HG03439 (cell line): ENCODE measurements around the gene PHF2.
"Not testable (repeated sequence)": the region's sequence is repeated elsewhere in the genome, so short reads cannot be mapped to it uniquely, and the experiment has no call there.

ENCODE experiments used
- ATAC-seq: cut with Tn5 transposase; IDR thresholded peaks from one replicate; pipeline ENCODE4 v1.9.1; 2021; ENCODE audit warnings: mild to moderate bottlenecking, moderate library complexity; ENCODE audit not compliant: unreplicated experiment

Gene PHF2

DNA sequence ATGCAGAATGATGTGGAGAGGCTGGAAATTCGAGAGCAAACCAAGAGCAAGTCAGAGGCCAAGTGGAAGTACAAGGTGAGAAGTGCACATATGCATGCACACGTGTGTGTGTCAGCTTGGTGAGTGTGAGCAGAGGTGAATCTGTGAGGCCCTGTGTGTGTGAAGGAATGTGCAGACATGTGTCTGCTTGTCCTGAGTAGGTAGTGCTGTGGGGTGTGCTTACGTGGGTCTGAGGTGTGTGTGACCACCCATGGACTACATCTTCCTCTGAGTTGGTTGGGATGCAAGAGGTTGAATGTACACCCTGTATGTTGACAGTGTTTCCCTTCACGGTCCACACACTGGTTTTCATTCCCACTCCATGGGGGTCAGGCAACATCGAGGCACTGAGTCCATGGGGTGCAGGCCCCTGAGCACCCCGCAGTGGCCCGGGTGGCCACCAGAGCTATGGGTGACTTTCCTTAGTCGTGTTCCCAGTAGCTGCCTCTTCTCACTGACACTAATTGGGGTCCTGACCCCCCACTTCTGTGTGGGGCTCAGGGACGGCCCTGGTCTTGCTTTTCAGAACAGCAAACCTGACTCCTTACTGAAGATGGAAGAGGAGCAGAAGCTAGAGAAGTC lies 86.7 kb downstream of the PHF2 start:
- ATAC-seq: no peak

DNA sequence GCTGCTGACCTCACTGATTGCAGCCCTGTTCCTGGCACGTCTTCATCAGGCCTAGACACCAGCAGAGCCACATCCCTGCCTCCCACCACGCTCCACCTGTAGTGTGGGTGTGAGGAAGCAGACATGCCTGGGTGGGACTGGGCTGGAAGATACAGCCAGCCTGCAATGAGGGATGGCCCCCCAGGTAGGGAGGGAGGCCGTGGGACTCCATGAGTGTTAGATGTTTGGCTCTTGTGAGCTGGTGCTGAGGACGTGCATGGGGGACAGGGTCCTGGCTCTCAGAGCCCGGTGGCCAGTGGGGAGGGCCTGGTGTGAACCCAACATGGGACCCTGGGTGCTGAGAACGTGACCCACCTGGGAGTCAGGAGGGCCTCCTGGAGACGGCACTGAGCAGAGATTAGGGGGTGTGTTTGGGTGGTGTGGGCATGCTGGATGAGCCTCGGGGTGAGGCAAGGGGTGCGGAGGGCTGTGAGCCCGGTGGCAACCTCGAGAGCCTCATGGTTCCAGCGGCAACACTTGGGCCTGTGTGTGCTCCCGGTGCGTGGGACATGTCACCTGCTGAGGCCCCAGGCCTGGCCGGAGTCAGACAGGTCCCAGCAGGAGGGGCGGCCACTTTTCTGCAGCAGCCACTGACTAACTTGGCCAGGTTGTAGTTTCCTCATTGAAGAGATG lies 87.6 kb downstream of the PHF2 start:
- no peak for ATAC-seq

DNA sequence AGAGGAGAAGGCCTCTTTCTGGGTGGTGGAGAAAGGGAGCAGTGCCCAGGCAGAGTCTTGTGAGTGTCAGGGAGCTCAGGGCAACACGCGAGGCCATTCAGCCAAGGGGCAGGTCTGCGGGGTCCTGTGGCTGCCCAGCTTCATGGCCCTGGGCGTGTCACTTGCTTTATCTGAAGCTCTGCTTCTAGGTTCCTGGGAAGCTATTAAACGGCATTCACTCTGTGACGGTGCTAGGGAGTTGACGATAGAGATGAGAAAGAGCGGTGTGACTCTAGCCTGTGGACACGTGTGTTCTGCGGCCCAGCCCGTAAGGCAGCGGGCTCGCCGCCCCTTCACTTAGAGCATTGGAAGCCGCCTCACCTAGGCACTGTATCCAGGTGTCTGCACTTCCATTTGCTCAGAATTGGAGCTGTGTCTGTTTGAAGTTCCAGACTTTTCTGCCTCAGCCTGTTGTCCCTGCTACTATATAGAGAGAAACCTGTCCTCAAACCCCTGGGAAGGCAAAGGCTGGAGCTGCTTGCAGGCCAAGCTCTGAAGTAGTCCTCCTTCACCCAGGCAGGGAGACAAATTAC lies 88.3 kb downstream of the PHF2 start:
- ATAC-seq: no peak

DNA sequence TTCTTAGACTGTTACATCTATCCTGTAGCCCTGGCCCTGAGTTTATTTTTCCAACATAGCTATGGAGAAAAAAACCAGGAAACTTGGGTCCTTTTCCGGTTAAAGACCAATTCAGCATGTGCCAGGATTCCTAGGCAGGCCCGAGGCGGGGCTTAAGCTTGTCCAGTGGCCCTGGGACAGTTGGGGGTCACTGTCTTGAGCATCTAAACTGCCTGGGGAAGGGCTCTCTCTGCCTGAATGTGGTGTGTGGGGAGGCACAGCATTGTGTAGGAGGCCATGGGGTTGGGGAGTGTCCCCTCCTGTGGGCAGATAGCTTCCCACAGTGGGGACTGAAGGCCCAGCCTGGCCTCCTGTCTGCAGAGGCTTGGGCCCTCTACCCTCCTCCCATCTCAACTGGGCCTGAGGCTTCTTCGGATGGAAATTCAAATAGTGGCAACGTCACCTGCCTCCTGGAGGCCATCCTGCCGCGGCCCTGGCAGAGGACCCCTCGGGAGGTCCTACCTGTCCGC lies 88.8 kb downstream of the PHF2 start:
- ATAC-seq: no peak

DNA sequence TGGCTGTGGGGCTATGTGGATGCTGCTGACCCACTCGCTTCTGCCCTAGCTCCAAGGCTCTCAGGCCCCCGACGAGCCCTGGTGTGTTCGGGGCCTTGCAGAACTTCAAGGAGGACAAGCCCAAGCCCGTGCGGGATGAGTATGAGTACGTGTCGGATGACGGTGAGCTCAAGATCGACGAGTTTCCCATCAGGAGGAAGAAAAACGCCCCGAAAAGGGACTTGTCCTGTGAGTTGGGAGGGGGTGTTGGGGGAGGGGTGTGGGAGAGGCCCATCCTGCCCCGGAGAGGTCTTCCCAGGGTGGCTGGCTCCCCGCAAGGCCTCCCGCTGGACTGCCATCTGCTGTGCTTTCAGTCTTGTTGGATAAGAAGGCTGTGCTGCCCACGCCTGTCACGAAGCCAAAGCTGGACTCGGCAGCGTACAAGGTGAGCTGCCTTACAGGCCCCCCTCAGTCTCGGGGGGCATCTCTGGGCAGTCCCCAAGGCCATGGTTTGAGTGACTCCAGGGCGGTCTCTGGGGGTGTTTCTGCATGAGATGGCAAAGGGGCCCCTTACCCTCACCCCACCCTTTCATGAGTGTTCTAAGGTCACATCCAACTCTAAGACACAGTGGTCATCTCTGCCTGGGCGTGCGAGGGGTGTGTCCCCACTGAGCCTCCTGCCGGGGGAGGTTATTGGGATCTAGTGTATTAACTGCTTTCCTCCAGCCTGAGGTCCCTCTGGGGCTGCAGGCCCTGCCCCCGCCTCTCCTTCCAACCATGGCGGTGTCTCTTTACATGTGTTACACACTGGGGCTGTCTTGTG lies 89.5 kb downstream of the PHF2 start:
- ATAC-seq: no peak

DNA sequence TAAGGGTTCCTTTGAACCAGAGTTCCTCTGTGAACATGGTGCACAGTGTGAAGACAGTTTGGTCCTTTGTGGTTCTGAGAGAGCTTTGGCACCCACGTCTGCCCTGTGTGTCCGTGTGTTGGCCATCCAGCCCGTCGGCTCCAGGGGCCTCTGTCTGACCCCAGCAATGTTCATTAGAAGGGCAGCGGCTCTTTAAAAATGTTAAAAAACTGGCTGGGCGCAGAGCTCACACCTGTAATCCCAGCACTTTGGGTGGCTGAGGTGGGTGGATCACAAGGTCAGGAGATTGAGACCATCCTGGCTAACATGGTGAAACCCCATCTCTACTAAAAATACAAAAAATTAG lies 90.0 kb downstream of the PHF2 start:
- ATAC-seq: not testable (repeated sequence)

DNA sequence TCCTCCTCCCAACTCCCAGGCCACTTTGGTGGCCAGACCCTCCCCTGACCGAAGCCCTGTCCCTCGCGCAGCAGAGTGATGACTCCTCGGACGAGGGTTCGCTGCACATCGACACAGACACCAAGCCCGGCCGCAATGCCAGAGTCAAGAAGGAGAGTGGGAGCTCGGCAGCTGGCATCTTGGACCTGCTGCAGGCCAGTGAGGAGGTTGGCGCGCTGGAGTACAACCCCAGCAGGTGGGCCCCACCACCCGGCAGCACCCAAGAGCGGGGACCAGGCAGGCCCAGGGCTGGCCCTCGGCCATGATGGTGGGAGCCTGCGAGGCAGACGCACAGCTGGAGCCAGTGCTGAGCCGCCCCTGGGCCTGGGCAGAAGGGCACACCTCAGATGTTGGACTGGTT lies 90.6 kb downstream of the PHF2 start:
- no peak for ATAC-seq

DNA sequence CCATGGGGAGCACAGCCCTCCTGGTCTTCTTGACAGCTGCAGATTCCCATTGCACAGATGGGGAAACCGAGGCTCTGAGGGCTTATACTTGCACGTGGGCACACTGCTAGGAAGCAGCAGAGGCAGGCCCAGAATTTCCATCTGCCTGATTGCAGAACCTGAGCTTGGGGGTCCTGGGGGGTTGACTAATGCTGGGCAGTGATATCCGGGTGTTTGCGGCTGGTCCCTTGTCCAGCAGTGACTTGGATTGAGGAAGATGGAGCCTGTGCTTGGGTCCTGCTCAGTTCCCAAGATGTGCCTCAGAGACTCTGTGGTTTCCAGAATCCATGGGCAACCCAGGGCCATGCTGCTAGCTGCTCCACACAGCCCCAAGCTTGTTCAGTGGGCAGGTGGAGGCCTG lies 91.2 kb downstream of the PHF2 start:
- no peak for ATAC-seq

DNA sequence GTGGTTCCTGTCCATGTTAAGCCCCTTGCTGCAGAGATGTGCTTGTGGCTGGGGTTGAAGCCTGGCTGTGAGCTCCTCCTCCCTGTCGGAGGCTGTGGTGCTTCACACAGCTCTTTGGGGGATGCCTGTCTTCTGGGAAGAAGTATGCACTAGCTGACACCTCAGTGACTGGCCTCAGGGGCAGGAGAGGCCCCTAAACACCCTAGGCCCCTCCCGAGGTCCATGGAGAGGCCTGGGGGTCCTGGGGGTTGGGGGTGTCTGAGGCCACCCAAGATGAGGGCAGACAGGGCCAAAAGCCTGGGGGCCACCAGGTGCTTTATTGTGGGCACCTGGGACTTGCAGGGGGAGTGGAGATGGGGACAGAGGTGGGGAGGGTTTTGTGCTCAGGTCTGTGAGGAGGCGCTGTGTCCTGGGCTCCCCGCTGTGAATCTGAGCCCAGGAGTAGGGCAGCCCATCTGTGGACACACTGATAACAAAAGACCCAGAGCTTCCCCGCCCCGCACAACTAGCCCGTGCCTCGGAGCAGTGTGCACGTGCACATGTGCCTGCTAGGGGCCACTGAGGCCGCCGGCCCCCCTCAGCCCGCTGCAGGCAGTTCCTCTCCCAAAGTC lies 92.0 kb downstream of the PHF2 start:
- no peak for ATAC-seq

DNA sequence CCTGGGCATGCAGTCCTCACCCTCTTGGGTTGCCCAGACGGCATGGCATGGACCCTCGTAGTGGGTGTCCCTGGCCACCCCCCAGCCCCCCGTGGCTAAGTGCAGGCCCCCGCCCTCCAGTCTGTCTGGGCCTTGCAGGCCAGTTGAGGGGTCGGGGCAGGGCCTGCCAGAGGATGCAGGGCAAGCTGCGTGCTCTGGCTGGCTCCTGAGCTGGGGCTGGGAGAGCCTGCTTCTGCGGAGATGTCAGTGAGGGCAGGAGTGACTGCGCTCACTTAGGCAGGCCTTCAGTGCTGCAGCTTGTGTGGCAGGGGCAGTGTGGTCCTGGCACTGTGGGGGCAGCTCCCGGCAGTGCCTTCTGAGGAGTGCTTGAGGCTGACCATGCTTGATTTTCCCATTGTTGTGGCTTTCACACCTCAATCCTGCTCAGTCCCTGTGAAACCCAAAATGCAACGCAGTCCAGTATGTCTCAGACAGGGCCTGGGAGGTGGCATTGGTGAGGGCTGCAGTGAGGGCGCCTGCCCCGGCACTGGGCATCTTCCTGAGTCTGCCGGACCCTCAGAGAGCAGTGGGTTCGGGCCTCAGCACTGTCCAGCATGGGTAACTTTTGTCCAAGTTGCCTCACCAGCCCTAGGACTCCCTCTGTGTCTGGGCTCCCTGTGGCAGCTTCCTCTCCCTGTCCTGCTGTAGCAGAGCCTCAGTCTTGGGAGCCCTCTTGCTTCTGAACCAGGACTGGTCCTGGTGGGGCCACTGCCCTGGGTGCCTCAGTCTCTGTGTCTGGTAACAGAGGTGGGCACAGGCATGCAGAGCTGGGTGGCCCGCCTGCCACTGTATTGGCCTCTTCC lies 93.0 kb downstream of the PHF2 start:
- ATAC-seq: no peak

DNA sequence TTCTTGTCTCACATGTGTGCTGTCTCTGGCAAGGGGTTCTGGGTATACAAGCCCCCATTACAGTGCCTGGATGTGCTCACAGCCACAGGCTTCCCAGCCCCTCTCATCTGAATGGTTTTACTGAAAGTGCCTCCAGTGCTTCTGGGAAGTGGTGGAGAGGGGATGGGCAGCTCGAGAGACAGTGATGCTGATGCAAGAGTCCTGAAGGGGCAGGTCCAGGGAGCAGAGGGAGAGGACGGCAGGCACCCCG lies 93.5 kb downstream of the PHF2 start:
- no peak for ATAC-seq

DNA sequence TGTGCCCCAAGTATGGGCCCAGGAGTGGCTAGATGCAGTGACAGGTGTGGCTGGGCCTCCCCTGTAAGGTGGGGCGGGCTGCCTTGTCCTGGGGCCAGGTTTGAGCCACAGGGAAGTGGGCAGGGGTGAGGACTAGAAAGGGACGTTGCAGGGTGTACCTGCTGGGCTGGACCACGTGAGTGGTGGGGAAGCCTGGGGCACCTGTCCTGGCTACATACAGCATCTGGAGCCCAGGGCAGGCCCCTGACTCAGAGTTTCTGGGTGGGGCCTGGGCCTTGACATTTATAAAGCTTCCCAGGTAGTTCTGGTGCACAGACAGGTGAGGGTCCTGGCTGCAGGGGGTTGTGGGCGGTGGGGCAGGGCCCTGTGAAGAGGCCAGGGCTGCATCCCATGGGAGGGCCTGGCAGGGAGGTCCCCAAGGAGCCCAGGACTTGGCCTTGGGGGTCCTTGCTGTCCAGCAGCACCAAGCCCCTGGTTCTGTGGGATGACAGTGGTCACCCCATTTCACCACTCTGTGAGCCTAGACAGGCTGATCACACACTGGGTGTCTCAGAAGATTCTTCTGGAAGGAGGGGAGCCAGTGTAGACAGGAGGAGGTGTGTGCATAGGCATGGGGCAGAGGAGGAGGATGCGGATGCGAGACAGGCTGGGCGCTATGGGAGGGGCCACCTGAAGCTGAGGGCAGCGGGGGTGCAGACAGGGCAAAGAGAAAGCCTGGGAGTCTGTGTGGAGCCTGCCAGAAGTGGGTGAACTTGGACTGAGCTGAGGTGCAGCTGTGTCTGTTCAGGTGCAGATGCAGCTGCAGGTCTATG lies 94.0 kb downstream of the PHF2 start:
- no peak for ATAC-seq

DNA sequence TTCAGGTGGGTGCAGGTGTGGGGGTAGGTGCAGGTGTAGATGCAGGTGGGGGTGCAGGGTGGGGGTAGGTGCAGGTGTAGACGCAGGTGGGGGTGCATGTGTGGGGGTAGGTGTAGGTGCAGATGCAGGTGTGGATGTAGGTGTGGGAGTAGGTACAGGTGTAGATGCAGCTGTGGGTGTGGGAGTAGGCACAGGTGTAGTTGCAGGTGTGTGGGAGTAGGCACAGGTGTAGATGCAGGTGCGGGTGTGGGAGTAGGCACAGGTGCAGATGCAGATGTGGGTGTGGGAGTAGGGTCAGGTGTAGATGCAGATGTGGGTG lies 94.6 kb downstream of the PHF2 start:
- no peak for ATAC-seq

DNA sequence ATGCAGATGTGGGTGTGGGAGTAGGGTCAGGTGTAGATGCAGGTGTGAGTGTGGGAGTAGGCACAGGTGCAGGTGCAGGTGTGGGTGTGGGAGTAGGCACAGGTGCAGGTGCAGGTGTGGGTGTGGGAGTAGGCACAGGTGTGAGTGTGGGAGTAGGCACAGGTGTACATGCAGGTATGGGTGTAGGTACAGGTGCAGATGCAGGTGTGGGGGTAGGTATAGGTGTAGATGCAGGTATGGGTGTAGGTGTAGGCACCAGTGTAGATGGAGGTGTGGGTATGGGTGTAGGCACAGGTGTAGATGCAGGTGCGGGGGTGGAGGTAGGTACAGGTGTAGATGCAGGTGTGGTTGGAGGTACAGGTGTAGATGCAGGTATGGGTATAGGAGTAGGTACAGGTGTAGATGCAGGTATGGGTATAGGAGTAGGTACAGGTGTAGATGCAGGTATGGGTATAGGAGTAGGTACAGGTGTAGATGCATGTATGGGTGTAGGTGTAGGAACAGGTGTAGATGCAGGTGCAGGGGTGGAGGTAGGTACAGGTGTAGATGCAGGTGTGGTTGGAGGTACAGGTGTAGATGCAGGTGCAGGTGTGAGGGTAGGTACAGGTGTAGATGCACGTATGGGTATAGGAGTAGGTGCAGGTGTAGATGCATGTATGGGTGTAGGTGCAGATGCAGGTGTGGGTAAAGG lies 96.1 kb downstream of the PHF2 start:
- not testable (repeated sequence) for ATAC-seq

DNA sequence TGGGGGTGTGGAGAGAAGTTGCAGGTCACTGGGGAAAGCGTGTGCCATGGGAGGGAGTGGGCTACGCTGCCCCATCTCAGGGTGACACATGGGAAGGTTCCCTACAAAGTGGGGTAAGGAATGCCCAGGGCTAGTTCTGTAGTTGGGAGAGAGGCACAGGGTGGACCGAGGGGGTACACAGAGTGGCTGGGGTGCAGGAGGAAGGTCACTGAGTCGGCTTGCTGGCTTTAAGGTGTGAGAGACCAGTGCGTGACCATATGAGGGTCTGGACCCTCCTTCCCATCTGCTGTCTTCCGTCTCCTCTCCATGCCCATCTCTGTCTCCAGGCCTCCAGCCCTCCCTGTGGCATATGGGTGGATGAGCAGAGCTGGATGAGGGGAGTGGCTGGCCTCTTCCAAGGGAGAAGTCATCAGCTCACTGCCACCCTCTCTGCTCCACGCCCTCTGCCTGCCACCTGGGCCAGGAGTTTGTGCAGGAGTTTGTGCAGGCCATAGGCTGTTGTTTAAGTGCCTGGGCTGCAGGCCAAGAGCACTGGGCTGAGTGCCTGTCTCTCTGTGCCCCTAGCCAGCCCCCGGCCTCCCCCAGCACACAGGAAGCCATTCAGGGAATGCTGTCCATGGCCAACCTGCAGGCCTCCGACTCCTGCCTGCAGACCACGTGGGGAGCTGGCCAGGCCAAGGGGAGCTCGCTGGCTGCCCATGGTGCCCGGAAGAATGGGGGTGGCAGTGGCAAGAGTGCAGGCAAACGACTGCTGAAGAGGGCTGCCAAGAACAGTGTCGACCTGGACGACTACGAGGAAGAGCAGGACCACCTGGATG lies 96.8 kb downstream of the PHF2 start:
- ATAC-seq: no peak

DNA sequence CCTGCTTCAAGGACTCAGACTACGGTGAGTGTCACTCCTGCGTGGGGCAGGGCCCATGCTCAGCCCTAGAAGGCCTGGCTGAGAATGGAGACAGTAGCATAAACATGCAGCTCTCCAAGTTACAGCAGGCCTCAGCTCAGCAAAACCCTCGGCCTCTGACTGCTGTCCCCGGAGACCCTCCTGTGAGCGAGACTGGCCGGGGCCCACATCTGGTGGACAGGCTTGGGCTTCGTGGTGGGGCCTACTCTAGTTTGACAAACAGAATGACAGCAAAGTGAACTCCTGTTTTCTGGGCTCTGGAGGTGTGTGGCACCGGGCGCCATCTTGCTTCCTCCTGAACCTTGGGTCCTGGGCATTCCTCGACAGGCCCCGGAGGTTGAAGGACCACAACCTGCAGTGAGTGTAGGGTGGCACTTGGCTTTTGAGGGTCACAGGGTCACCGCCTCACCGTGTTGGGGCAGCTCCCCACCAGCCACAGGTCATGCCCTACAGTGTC lies 97.5 kb downstream of the PHF2 start:
- no peak for ATAC-seq

DNA sequence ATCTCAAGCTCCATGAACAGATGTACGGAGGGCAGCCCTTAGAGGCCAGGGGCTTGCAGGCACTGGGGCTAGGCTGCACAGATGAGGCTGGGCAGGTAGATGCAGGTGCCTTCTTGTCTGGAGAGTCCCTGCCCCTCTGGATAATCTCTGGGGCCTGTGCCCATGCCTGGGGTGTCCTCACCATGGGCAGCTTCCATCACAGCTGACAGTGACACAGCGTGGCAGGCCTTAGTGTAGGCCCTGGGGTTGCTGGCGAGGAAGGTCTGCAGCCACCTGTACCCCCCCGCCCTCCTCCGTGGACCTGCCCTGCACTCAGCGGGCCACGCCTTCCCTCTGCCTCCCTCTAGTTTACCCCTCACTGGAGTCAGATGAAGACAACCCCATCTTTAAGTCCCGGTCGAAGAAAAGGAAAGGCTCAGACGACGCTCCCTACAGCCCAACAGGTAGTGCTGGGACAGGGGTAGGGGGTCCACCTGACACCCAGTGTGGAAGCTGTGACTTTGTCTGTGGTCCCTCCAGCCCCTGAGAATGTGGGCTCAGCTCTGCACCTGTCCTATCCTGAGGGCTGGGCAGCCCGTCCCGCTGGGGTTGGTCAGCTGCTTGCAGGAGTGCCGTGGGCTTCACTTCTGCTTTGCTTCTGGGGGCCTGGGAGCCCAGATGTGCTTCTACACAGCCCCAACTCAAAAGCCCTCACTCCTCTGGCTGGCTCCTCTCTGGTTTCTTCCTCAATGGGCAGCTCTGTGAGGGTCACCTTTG lies 98.4 kb downstream of the PHF2 start:
- no peak for ATAC-seq
